Measurements from ENCODE around the gene TMEM134.

The TMEM134 gene

GRCh38 chr11:67496113-67496512 is 27.1 kb upstream of the TMEM134 start:
- TF ChIP-seq POLR2A (IDR thresholded peaks at IDR 0.05; ENCODE audit: extremely low read depth, insufficient read length): no peak
- no peak for TF ChIP-seq MAX (IDR thresholded peaks at IDR 0.05; ENCODE audit: low read depth, low read length)
- no peak for TF ChIP-seq CTCF (IDR thresholded peaks at IDR 0.05; ENCODE audit: low read depth, low read length)
- TF ChIP-seq MYC (IDR thresholded peaks at IDR 0.05; ENCODE audit: low read depth, low read length): no peak
- DNase-seq (ENCODE audit: low read depth): no peak
- H3K4me3 ChIP-seq (ENCODE audit: low read depth, low read length): no peak overlapping the region

- no peak for TF ChIP-seq MYC (IDR thresholded peaks at IDR 0.05; ENCODE audit: low read depth, low read length)
- TF ChIP-seq POLR2A (IDR thresholded peaks at IDR 0.05; ENCODE audit: extremely low read depth, insufficient read length): no peak
- no peak for TF ChIP-seq CTCF (IDR thresholded peaks at IDR 0.05; ENCODE audit: low read depth, low read length)
- TF ChIP-seq MAX (IDR thresholded peaks at IDR 0.05; ENCODE audit: low read depth, low read length): no peak
- no peak overlapping the region for H3K4me3 ChIP-seq (ENCODE audit: low read depth, low read length)
- DNase-seq (ENCODE audit: low read depth): no peak
These were observed 26.4 kb upstream of the TMEM134 start for GRCh38 chr11:67495234-67496005.

GRCh38 chr11:67494371-67495233 is 25.6 kb upstream of the TMEM134 start:
- no peak for DNase-seq (ENCODE audit: low read depth)
- TF ChIP-seq MYC (IDR thresholded peaks at IDR 0.05; ENCODE audit: low read depth, low read length): no peak
- TF ChIP-seq CTCF (IDR thresholded peaks at IDR 0.05; ENCODE audit: low read depth, low read length): no peak
- no peak for TF ChIP-seq MAX (IDR thresholded peaks at IDR 0.05; ENCODE audit: low read depth, low read length)
- TF ChIP-seq POLR2A (IDR thresholded peaks at IDR 0.05; ENCODE audit: extremely low read depth, insufficient read length): no peak
- H3K4me3 ChIP-seq (ENCODE audit: low read depth, low read length): no peak overlapping the region

GRCh38 chr11:67493548-67494370 is 24.7 kb upstream of the TMEM134 start:
- no peak for DNase-seq (ENCODE audit: low read depth)
- TF ChIP-seq POLR2A (IDR thresholded peaks at IDR 0.05; ENCODE audit: extremely low read depth, insufficient read length): no peak
- no peak for TF ChIP-seq MAX (IDR thresholded peaks at IDR 0.05; ENCODE audit: low read depth, low read length)
- TF ChIP-seq CTCF (IDR thresholded peaks at IDR 0.05; ENCODE audit: low read depth, low read length): no peak
- no peak for TF ChIP-seq MYC (IDR thresholded peaks at IDR 0.05; ENCODE audit: low read depth, low read length)

GRCh38 chr11:67492801-67493547 is 23.9 kb upstream of the TMEM134 start:
- H3K4me3 ChIP-seq (ENCODE audit: low read depth, low read length): no peak overlapping the region
- peak; percentile 38 for DNase-seq (ENCODE audit: low read depth)
- TF ChIP-seq POLR2A (IDR thresholded peaks at IDR 0.05; ENCODE audit: extremely low read depth, insufficient read length): no peak
- no peak for TF ChIP-seq MAX (IDR thresholded peaks at IDR 0.05; ENCODE audit: low read depth, low read length)
- no peak for TF ChIP-seq MYC (IDR thresholded peaks at IDR 0.05; ENCODE audit: low read depth, low read length)
- TF ChIP-seq CTCF (IDR thresholded peaks at IDR 0.05; ENCODE audit: low read depth, low read length): no peak

More at GRCh38 chr11:67493548-67494370, 24.7 kb upstream of the TMEM134 start:
- H3K4me3 ChIP-seq (ENCODE audit: low read depth, low read length): no peak overlapping the region

Data from NB4 (cell line).